ENCODE data around the gene C3AR1.
A peak's percentile ranks its signal among the peaks of the same experiment; 100 is the strongest.
"Not testable (repeated sequence)": the region's sequence is repeated elsewhere in the genome, so short reads cannot be mapped to it uniquely, and the experiment has no call there.

C3AR1 gene

DNA sequence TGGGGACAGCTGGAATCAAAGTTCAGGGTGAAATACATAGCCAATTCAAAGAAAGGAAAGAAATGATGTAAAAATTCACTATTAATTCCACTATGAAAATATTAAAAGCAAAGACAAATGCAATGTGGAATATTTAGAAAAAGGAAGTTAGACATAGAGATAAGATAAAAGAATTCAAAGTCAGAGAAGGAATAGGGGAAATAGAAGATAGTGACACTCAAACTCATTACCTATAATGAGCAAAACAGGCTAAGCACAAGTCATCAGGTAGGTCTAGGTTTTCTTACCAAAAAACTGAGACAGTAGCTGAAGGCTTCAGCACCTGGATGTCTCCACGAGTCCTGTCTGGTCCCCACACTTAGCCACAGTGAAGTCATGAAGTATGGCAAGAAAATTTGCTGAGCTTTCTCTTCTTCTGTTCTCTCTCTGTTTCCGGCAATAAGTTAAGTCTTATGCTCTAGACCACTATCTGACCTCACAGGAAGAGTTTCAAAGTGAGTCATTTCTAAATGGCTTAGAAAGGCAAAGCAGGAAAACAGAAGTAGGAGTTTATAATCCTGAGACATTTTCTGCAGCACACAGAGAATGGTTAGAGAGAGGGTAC is at the start of gene C3AR1:
C3AR1 (minus strand) TSS at position 369 of the 604 bp plus-strand sequence. CDS start 6,174 bp downstream, outside the sequence.
- DNase-seq (ENCODE audit: low spot score): peak; percentile 28

DNA sequence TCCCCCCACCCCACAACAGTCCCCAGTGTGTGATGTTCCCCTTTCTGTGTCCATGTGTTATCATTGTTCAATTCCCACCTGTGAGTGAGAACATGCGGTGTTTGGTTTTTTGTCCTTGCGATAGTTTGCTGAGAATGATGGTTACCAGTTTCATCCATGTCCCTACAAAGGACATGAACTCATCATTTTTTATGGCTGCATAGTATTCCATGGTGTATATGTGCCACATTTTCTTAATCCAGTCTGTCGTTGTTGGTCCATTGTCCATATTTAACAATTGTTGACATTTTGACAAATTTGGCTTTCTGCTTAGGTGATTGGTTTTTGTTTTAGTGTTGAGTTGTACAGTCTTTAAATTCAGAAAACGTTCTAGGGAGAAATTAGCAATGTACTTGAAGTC is 47.0 kb upstream of the C3AR1 start:
- not testable (repeated sequence) for DNase-seq (ENCODE audit: low spot score)

DNA sequence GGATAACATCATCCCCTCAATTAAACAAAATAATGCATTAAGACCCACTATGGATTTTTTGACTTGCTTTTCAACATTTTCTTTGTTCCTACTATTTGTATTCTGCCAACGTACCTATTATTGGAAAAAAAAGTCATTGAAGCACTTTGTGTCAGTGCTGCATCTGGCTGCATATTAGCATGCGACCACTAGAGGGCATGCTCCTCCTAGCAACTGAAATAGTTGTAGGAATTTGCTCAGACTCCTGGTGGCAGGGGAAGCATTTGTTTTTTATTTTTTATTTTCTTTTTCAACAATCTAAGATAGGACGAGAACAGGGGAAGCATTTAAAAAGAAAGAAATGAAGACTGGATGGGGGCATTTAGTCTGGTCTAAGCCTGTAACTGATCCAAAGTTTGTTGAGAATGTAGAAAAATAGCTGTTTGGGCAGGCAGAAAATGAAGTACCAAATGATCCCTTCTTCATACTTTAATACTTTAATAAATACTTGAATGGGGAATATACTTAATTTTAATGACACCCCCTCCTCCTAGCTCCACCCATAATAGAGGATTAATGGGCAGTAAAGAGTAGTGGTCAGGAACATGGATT is 42.7 kb upstream of the C3AR1 start:
- DNase-seq (ENCODE audit: low spot score): peak; percentile 91

DNA sequence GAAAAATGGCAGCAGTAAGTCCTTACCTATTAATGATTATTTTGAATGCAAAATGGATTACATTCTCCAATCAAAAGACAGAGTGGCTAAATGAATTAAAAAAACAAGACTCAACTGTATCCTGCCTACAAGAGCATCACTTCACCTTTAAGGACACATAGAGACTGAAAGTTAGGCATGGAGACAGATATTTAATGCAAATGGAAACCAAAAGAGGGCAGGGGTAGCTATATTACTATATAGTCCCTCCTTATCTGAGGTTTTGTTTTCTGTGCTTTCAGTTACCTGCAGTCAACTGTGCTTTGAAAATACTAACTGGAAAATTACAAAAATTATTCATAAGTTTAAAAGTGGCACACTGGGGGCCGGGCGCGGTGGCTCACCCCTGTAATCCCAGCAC is 33.1 kb upstream of the C3AR1 start:
- DNase-seq (ENCODE audit: low spot score): no peak

DNA sequence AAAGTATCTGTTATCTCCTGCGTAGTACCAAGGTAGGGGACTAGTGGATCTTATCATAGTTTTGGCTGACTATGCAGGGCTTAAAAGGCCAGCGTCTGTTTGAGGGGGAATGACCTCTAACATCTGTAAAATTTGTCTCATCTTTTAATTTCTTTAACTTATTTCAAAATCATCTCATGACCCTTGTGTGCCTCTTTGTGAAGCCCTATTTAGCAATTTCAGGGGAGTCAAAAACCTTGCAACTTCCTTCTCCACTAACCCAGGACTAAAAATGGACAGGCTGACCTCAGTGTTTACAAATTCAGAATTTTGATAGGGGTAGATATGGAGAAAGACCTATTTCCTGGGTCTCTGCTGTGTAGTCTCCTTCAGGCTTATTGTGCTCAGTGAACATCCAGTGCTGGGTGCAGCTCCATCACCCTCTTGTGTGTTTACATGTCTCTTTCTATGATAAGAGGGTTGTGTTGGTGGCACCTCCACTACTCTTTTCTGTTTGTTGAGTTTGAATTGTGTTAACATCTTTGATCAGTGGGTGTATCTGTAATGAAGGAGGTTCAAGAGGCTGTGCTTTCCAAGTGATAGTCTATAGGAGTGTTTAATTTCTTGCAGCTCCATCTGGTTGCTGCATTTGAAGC is 30.2 kb upstream of the C3AR1 start:
- no peak for DNase-seq (ENCODE audit: low spot score)

DNA sequence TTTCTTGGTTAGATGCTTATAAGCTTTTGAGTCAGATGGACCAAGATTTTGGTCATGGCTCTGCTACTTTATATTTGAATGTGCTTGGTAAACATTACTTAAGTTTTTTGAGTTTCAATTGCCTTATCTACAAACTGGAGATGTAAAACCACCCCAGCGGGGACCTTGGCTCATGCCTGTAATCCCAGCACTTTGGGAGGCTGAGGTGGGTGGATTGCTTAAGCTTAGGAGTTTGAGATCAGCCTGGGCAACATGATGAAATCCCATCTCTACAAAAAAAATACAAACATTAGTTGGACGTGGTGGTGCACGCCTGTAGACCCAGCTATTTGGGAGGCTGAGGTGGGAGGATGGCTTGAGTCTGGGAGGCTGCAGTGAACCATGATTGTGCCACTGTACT is 27.1 kb upstream of the C3AR1 start:
- no peak for DNase-seq (ENCODE audit: low spot score)

DNA sequence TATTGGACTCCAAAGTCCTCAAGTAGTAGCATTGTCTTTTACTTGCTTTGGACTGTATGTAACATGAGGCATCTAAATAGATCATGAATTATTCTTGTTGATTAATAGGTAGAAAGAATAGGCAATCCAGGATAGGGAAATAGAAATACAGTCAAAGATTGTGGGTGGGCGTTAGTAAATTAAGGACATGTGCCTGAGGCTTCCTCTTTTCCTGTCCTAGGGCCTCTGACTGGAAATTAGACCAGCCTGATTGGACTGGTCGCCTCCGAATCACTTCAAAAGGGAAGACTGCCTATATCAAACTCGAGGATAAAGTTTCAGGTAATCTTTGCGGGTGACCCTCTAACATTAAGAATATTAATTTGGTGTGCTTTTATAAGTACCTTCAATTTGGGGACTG is 23.6 kb upstream of the C3AR1 start:
- DNase-seq (ENCODE audit: low spot score): no peak

DNA sequence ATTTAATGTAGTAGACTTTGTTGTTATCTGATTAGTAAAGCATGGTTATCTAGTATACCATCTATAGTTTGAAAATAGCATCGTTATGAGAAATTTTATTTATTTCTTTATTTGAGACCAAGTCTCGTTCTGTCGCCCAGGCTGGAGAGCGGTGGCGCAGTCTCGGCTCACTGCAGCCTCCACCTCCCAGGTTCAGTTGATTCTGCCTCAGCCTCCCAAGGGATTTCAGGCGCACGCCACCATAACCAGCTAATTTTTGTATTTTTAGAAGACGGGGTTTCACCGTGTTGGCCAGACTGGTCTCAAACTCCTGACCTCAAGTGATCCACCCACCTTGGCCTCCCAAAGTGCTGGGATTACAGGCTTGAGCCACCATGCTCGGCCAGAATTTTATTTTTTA is 23.1 kb upstream of the C3AR1 start:
- not testable (repeated sequence) for DNase-seq (ENCODE audit: low spot score)

DNA sequence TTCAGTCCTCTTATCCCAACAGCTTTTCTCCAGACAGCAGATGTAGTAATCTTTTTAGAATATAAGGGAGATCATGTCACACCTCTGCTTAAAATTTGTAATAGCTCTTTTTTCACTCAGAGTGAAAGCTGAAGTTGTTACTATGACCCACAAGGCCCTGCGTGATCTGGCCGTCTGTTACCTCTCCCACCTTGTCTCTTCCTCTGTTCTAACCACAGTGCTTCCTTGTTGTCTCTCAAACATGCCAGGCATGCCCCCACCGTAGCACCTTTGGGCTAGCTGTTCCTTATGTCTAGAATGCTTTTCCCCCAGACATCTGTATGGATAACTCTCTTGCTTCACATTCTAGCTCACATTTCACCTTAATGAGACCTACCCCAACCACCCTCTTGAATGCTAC is 22.4 kb upstream of the C3AR1 start:
- DNase-seq (ENCODE audit: low spot score): no peak

DNA sequence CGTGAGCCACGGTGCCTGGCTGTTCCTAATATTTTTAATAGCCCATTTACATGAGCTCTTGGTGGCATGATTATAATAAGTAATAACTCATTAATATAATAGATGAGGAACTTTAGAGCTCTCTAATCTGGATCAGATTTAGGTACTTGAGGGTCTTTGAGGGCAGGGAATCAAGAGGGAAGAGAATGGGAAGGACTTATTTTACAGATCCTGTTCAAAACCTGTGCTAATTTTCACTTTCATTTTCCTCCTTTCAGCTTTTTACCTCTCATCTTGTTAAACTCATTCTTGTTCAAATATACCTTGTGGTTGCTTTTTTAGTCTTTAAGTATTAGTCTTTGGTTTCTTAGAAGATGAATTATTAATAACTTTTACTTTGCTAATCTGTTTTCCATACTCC is 21.5 kb upstream of the C3AR1 start:
- DNase-seq (ENCODE audit: low spot score): no peak

DNA sequence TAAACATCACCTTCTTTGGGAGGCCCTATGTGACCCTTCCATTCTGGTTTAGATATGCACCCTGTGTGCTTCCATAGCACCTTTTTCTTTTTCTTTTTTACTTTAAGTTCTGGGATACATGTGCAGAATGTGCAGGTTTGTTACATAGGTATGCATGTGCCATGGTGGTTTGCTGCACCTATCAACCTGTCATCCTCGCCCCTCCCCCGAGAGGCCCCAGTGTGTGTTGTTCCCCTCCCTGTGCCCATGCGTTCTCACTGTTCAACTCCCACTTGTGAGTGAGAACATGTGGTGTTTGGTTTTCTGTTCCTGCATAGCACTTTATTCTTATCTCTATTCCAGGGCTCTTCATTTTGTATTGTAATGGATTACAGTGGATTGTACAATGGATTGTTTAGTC is 18.2 kb upstream of the C3AR1 start:
- DNase-seq (ENCODE audit: low spot score): not testable (repeated sequence)

DNA sequence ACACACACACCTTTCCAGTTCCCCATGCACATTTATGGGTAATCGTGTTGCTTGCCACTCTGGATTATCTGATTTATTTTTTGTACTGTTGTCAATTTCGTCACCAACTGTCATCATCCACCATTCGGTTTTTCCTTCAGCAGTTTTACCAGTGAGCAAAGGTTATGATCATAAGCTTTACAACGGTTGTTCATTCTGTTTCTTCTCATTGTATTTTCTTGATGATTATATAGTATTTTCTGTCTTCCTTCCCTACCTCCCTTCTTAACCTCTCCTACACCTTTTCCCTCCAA is 16.6 kb upstream of the C3AR1 start:
- DNase-seq (ENCODE audit: low spot score): peak; percentile 56

DNA sequence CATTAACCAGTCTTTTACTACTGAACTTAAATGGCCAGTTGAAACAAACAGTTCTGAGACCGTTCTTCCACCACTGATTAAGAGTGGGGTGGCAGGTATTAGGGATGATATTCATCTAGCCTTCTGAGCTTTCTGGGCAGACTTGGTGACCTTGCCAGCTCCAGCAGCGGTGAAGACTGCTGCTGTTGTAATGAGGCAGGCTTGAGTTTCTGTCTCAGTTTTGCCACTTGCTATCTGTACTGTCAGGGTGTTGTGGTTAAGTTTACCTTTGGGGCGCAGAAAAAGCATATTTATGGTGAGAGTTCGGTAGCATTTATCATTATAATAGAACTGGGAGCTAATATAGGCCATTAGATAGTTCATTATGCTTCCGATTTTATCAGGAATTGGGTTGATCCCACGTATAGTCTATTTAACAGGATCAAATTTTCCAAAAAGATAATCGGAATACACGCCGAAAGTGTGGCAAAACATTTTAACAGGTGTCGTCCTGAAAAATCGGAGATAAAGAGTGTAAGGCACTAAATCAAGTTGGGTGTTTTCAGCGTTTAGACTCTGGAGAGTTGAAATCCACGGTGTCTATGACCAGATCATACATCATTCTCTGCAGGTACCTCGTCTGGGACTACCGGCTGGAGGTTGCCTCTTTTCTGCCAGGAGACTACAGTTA is 15.2 kb upstream of the C3AR1 start:
- peak; percentile 69 for DNase-seq (ENCODE audit: low spot score)

DNA sequence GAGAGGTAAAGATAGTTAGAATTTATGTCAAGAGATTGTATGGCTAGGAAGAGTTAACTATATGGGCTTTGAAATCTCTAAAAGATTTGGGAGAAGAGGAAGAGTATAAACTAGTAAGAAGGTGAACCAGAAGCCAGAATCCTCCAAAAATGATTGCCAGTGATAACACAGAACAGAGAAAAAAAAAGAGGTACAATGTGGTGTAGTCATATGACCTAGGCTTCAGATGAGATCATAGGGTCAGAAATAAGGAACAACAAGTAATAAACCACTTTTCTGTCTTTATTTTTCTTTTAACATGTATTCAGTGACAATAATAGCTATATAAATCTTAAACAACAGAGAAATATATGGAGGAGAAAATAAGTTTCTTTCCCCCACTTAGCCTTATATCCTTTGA is 14.0 kb upstream of the C3AR1 start:
- peak; percentile 47 for DNase-seq (ENCODE audit: low spot score)

DNA sequence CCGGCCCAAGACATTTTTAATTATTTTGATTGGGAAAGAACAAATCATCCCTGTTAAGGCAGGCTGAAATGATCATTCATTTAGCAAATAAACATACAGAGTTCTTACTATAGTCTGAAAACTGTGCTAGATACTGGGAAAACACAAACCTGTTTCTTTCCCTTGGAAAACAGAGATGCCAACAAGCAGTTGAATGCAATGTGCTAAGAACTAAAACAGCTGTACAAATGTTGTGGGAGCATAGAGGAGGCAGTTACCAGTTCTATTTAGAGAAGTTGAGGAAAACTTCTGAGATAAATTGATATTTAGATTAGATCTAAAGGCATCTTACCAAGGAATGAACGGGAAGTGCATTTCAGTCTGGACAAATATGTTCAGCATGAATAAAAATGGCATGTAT is 12.8 kb upstream of the C3AR1 start:
- DNase-seq (ENCODE audit: low spot score): no peak

DNA sequence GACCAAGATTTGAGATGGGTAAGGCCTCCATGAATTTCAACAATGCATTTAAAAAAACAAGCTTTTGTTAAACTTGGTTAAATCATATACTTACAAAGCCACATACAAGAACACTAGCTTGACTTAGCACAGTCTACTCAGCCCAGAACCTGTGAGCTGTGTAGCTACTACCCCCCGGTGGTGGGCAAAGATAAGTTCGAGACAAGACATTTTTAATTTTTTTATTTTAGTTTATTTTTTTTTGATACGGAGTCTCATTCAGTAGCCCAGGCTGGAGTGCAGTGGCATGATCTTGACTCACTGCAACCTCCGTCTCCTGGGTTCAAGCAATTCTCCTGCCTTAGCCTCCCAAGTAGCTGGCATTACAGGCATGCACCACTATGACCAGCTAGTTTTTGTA is 12.2 kb upstream of the C3AR1 start:
- DNase-seq (ENCODE audit: low spot score): peak; percentile 74

DNA sequence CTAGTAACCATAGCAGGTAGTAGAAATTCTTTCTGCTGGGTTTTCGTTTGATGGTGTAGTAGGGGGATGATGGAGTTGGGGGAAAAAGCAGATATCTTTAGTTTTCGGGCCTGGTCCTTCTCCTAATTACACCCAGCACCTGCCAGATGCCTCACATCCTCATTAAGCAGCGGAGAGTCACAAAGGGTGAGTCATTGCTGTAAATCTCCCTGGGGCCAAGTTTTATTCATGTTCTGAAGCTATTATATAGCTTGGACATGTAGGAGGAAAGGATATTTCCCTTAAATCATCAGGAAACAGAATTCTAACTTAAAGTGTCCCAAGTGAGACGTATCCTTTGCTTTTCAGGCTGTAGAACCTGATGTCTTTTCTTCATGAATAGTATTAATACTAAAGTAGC is 11.0 kb upstream of the C3AR1 start:
- DNase-seq (ENCODE audit: low spot score): no peak

DNA sequence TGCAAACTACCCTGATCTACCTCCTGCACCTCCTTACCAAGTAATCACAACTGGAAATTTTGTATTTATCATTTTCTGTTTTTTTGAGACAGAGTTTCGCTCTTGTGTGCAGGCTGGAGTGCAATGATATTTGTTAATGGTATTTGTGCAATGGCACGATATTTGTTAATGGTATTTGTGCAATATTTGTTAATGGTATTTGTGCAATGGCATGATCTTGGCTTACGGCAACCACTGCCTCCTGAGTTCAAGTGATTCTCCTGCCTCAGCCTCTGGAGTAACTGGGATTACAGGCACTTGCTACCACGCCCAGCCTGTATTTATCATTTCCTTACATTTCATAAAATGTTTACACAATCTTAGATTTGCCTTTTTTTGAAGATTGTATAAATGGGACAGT is 10.2 kb upstream of the C3AR1 start:
- no peak for DNase-seq (ENCODE audit: low spot score)

DNA sequence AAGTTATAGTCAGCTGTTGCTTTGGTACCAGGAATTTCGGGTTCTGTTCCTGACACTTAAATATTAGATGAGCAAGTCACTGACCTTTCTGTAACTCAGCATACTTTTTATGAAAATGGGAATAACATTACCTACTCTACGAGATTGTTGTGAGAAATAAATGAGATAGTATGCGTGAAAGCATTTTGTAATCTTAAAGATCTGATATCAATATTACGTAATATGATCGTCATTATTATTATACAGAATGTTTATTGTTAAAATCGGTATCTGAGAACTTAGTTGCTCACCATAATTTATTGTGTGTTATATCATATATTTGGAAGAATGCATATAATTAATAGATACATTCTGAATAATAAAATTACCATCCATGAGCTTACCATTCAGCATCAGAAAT is 9.8 kb upstream of the C3AR1 start:
- DNase-seq (ENCODE audit: low spot score): no peak

DNA sequence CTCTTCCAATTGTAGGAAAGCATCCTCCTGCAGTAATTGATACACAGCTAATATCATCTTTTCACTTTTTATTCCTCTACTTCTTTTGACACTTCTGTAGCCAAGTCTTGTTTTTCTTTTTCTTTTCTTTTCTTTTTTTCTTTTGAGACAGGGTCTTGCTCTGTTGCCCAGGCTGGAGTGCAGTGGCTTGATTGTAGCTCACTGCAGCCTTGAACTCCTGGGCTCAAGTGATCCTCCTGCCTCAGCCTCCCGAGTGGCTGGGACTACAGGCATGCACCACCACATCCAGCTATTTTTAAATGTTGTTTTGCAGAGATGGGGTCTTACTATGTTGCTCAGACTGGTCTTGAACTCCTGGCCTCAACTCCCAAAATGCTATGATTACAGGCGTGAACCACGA is 5.7 kb upstream of the C3AR1 start:
- not testable (repeated sequence) for DNase-seq (ENCODE audit: low spot score)

DNA sequence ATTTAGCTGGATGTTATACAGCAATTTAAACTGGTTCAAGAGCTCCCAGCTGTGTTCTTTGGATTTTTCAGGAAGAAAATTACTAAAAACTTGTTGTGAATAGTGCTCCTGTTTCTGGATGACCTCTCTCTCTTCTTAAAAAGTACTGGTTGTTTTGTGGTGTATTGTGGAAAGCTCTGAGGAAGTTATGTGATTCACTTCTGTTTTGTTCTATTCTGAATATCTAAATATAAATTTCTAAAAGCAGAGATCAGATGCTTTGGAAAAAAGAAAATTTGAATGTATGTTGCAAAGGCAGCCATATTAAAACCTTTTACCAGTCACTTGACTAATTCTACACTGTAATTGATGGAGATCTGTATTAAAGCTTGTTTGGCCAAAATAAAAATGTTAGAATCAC is 3.4 kb upstream of the C3AR1 start:
- no peak for DNase-seq (ENCODE audit: low spot score)

DNA sequence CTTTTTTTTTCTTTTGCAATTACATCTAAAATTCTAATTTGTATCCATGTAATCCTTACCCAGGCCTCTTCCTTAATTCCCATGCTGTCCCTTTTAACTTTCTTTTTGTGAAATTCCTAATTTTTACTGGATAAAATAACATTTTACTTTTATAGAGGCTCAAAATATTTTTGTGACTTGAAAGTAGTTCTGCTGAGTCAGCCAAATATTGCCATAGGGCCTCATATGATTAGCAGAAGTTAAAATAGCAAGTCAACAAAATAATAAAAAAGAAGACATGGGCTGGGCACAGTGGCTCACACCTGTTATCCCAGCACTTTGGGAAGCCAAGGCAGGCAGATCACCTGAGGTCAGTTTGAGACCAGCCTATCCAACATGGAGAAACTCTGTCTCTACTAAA is 2.0 kb downstream of the C3AR1 start:
- no peak for DNase-seq (ENCODE audit: low spot score)

DNA sequence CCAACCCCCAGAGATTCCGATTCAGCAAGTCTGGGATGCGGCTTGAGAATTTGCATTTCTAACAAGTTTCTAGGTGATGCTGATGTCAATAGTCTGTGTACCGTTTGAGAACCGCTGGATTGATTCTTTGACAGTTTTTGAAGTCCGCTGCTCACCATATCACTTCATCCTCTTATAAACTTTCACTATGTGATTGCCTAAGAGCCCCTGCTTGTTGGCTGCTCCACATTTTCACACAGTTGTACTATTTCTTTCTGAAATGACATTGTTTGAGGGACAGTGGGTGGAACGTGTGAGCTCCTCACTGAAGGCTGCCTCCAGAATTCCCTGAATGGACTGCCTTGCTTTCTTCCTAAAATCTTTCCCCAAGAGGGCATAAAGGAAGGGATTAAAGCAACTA is 7.7 kb downstream of the C3AR1 start:
- no peak for DNase-seq (ENCODE audit: low spot score)

DNA sequence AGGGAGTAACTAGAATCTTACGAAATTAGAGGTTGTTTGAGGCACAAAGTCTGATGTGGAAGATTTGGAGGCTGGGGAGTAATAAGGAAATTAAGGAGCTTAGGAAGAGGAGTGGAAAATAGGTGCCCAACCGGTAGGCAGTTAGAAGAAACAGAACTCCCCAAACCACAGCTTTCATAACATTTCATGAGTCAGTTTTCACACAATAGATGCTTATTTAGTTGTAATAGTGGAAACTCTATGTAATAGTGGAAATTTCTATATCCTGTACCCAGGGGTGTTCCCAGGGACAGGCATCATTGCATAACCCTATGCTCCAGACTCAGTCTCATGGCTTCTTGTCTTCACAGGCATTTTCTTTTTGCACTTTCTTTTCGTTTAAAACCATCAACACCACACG is 8.3 kb downstream of the C3AR1 start:
- DNase-seq (ENCODE audit: low spot score): no peak
